ENCODE measurements around the gene VPS37D.
"Not testable (repeated sequence)": the region's sequence is repeated elsewhere in the genome, so short reads cannot be mapped to it uniquely, and the experiment has no call there.

Gene VPS37D

DNA sequence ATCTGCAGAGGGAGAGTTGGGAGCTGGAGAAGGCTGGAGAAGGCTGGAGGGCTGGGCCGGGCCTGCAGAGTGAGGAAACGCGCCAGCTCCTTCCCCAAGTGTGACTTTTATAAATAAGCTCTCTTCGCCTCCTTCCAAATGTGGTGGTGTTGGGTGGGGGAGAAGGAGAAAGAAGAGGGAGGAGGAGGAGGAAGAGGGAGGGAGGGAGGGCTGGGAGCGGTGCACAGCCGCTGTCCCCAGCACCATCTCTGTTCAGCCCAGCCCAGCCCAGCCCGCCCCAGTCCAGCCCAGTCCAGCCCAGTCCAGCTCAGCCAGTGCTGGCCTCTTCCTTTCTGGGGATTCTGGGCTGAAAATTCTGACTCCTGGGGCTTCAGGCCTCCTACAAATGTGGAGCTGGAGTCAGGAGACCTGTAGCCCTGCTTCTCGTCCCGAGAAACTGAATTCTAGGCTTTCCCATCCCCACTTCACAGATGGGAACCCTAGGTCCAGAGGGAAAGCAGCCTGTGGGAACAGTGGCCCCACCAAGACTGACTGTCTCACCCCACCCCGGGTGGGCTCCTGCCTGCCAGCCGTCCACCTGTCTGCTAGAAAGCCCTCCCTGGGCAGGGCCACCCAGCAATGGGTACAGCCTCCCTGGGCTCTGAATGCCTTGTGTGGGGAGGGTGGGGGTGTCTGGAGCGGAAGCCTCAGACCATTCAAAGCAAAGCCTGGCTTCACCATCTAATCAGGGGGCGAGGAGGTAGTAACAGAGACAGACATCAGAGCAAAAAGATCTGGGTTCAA lies 49.6 kb downstream of the VPS37D start:
- H3K9ac ChIP-seq (ENCODE audit: insufficient read length, low read depth) = no peak overlapping the region
- no peak overlapping the region for H3K4me3 ChIP-seq (ENCODE audit: insufficient read length, low read depth)
- no peak for DNase-seq (ENCODE audit: low read depth, low spot score)
- peaks cover 16% of the 10 kb centered on the region for H3K27me3 ChIP-seq (ENCODE audit: insufficient read depth, insufficient read length)
- H3K9me3 ChIP-seq (ENCODE audit: insufficient read depth, low read length) = no peaks in the 10 kb centered on the region
- H3K36me3 ChIP-seq (ENCODE audit: insufficient read depth, insufficient read length, low read length) = peaks cover 6% of the 10 kb centered on the region
- TF ChIP-seq SUZ12 (IDR thresholded peaks at IDR 0.05; ENCODE audit: extremely low read depth, insufficient read depth, insufficient read length) = no peak
- no peak for TF ChIP-seq YY1 (IDR thresholded peaks at IDR 0.05; ENCODE audit: insufficient read depth, insufficient read length)
- peaks cover 14% of the 10 kb centered on the region for H3K4me1 ChIP-seq (ENCODE audit: insufficient read depth, insufficient read length)

DNA sequence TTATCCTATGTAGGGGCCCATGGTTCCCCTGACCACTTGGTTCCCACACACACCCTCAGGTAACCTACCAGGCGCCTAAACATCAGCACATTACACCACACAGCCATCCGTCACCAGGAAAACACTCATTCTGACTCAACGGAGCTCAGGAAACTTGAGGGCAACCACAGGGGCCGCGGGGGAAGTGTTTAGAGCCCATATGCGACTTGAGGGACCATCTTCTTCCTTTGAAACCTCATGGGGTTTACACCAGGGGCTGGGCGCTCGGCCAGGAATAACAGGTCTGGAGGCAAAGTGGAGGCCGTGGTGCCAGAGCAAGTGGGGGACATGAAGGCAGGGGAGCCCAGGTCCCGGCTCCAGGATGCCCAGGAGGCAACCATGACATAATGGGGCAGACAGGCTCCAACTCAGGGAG lies 50.4 kb downstream of the VPS37D start:
- Histone ChIP-seq H3K4me3 (ENCODE audit: insufficient read length, low read depth) (no peak overlapping the region), H3K36me3 (ENCODE audit: insufficient read depth, insufficient read length, low read length) (peaks cover 3% of the 10 kb centered on the region), H3K9ac (ENCODE audit: insufficient read length, low read depth) (no peak overlapping the region), H3K9me3 (ENCODE audit: insufficient read depth, low read length) (no peaks in the 10 kb centered on the region), H3K27me3 (ENCODE audit: insufficient read depth, insufficient read length) (peaks cover 16% of the 10 kb centered on the region), H3K4me1 (ENCODE audit: insufficient read depth, insufficient read length) (peaks cover 14% of the 10 kb centered on the region)
- DNase-seq (ENCODE audit: low read depth, low spot score) = no peak
- TF ChIP-seq YY1 (IDR thresholded peaks at IDR 0.05; ENCODE audit: insufficient read depth, insufficient read length) = no peak
- TF ChIP-seq ZNF274 (IDR thresholded peaks at IDR 0.05; ENCODE audit: low read depth, low read length) = no peak
- no peak for TF ChIP-seq SUZ12 (IDR thresholded peaks at IDR 0.05; ENCODE audit: extremely low read depth, insufficient read depth, insufficient read length)

DNA sequence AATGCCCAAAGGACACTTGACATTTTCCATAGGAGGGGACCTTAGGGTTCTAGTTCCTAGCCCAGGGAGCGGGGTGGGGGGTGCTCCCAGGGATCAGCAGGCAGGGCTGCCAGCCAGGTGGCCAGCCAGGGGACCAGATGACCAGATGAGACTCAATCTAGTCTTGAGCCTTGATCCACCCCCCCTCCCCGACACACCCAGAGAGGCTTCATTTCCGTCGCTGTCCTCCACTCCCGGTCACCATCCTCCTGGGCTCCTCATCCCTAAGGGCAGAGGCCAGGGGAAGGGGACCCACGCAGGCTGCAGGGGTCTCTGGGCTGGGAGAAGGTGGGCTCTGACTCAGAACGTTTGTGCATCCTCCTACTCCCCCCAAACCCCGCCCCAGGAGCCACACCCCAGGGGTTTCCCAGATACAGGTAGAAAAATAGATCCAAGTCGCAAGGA lies 50.8 kb downstream of the VPS37D start:
- H3K36me3 ChIP-seq (ENCODE audit: insufficient read depth, insufficient read length, low read length) = no peaks in the 10 kb centered on the region
- no peak for DNase-seq (ENCODE audit: low read depth, low spot score)
- H3K4me1 ChIP-seq (ENCODE audit: insufficient read depth, insufficient read length) = peaks cover 14% of the 10 kb centered on the region
- TF ChIP-seq ZNF274 (IDR thresholded peaks at IDR 0.05; ENCODE audit: low read depth, low read length) (no peak), SUZ12 (IDR thresholded peaks at IDR 0.05; ENCODE audit: extremely low read depth, insufficient read depth, insufficient read length) (no peak), YY1 (IDR thresholded peaks at IDR 0.05; ENCODE audit: insufficient read depth, insufficient read length) (no peak)
- H3K9ac ChIP-seq (ENCODE audit: insufficient read length, low read depth) = peak overlapping the region; percentile 83
- peaks cover 16% of the 10 kb centered on the region for H3K27me3 ChIP-seq (ENCODE audit: insufficient read depth, insufficient read length)
- peak overlapping the region; percentile 75 for H3K4me3 ChIP-seq (ENCODE audit: insufficient read length, low read depth)
- no peaks in the 10 kb centered on the region for H3K9me3 ChIP-seq (ENCODE audit: insufficient read depth, low read length)

DNA sequence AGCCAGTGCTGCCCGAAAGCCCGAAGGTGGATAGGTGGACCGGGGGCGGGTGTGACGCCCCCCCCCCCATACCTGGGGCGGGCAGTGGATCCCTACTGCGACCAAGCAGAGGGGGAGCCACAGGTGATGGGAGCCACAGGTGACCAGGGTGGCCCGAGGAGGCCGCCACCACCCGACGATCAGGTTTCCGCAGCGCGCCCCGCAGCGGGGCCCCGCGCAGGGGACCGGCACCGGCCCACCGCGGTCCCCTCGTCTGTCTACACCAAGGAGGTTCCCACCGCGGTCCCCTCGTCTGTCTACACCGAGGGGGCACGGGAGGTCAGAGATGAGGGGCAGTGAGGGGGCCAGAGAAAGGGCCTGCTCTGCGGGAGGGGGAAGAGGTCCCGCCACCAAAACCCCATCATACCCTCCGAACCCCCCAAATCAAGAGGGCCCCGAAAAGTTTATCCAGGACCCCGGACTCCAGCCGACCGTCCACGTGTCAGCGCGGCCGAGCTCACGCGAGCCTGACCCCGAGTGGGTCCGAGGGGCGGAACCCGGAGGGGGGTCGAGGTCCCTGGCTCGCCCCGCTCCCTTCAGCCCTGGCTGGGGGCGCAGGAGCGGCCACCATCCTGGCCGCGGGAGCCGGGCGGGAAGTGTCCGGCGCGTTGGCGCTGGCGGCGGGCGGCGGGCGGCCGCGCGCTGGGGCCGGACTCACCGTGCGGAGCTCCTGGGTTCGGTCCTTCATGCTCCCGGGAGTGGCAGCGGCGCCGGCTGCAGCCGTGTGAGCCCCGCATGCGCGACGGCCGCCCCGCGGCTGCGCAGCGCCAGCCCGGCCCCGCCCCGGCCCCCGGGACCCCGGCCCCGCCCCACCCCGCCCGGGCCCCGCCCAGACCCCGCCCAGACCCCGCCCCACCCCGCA lies 51.5 kb downstream of the VPS37D start, which contains the start of gene STX1A:
STX1A (minus strand) TSS at position 765 of the 901 bp plus-strand sequence; CDS start at position 727, 38 bp downstream.
- Histone ChIP-seq H3K4me3 (ENCODE audit: insufficient read length, low read depth) (peak within 1 kb of the TSS; percentile 75), H3K36me3 (ENCODE audit: insufficient read depth, insufficient read length, low read length) (no peaks in the 10 kb centered on the region), H3K4me1 (ENCODE audit: insufficient read depth, insufficient read length) (peaks cover 14% of the 10 kb centered on the region), H3K9me3 (ENCODE audit: insufficient read depth, low read length) (no peaks in the 10 kb centered on the region), H3K27me3 (ENCODE audit: insufficient read depth, insufficient read length) (peaks cover 16% of the 10 kb centered on the region), H3K9ac (ENCODE audit: insufficient read length, low read depth) (peak within 1 kb of the TSS; percentile 83)
- TF ChIP-seq SUZ12 (IDR thresholded peaks at IDR 0.05; ENCODE audit: extremely low read depth, insufficient read depth, insufficient read length) (no peak), ZNF274 (IDR thresholded peaks at IDR 0.05; ENCODE audit: low read depth, low read length) (no peak), YY1 (IDR thresholded peaks at IDR 0.05; ENCODE audit: insufficient read depth, insufficient read length) (no peak)
- DNase-seq (ENCODE audit: low read depth, low spot score) = no peak

DNA sequence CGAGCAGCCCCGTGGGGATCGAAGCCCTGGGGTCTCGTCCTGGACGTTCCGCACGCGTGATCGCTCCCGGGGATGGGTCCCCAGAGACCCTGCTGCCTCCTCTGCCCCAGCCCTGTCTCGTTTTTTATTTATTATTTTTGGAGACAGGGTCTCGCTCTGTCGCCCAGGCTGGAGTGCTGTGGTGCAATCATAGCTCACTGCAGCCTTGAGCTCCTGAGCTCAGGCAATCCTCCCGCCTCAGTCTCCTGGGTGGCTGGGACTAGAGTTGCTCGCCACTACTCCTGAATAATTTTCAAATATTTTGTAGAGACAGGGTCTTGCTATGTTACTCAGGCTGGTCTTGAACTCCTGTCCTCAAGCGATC lies 52.2 kb downstream of the VPS37D start:
- Histone ChIP-seq H3K9ac (ENCODE audit: insufficient read length, low read depth) (peak overlapping the region; percentile 32), H3K9me3 (ENCODE audit: insufficient read depth, low read length) (no peaks in the 10 kb centered on the region), H3K36me3 (ENCODE audit: insufficient read depth, insufficient read length, low read length) (no peaks in the 10 kb centered on the region), H3K4me1 (ENCODE audit: insufficient read depth, insufficient read length) (peaks cover 14% of the 10 kb centered on the region), H3K27me3 (ENCODE audit: insufficient read depth, insufficient read length) (peaks cover 16% of the 10 kb centered on the region), H3K4me3 (ENCODE audit: insufficient read length, low read depth) (peak overlapping the region; percentile 18)
- no peak for TF ChIP-seq YY1 (IDR thresholded peaks at IDR 0.05; ENCODE audit: insufficient read depth, insufficient read length)
- no peak for TF ChIP-seq ZNF274 (IDR thresholded peaks at IDR 0.05; ENCODE audit: low read depth, low read length)
- no peak for TF ChIP-seq SUZ12 (IDR thresholded peaks at IDR 0.05; ENCODE audit: extremely low read depth, insufficient read depth, insufficient read length)
- DNase-seq (ENCODE audit: low read depth, low spot score) = no peak

DNA sequence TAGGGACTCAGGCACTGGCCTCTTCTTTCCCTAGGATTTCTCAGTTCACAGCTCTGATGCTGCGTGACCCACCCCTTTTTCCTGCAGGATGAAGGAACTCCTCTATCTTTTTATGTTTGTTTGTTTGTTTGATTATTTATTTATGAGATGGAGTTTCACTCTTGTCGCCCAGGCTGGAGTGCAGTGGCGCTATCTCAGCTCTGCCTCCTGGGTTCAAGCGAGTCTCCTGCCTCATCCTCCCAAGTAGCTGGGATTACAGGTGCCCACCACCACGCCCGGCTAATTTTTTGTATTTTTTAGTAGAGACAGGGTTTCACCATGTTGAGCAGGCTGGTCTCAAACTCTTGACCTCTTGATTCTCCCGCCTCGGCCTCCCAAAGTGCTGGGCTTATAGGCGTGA lies 52.8 kb downstream of the VPS37D start:
- not testable (repeated sequence) for DNase-seq (ENCODE audit: low read depth, low spot score); H3K4me3 ChIP-seq (ENCODE audit: insufficient read length, low read depth); H3K9me3 ChIP-seq (ENCODE audit: insufficient read depth, low read length); H3K36me3 ChIP-seq (ENCODE audit: insufficient read depth, insufficient read length, low read length); H3K9ac ChIP-seq (ENCODE audit: insufficient read length, low read depth)
- Histone ChIP-seq H3K4me1 (ENCODE audit: insufficient read depth, insufficient read length) (peaks cover 14% of the 10 kb centered on the region), H3K27me3 (ENCODE audit: insufficient read depth, insufficient read length) (peaks cover 16% of the 10 kb centered on the region)

DNA sequence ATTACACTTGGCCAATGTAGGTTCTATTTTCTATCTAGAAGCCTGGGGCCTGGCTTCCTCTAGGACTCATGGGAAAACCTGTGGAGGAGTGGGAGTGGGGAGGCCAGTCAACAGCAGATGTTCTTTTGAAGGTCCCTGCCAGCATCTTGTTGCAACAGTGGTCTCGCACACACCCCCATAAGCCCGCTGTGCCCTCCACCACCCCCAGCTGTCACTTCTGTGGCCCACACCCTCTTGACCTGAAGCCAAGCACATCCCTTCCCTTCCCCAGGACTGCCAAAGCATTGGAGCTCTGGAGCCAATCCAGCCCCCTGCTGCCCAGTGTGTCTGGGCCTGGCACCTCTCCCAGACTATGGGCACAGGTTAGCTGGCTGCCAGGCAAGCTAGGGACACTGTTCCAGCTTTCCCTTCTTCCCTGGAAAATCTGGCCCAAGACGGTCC lies 53.8 kb downstream of the VPS37D start:
- no peaks in the 10 kb centered on the region for H3K36me3 ChIP-seq (ENCODE audit: insufficient read depth, insufficient read length, low read length)
- no peaks in the 10 kb centered on the region for H3K9me3 ChIP-seq (ENCODE audit: insufficient read depth, low read length)
- peaks cover 5% of the 10 kb centered on the region for H3K4me1 ChIP-seq (ENCODE audit: insufficient read depth, insufficient read length)
- no peak overlapping the region for H3K4me3 ChIP-seq (ENCODE audit: insufficient read length, low read depth)
- no peak for TF ChIP-seq YY1 (IDR thresholded peaks at IDR 0.05; ENCODE audit: insufficient read depth, insufficient read length)
- no peak for TF ChIP-seq ZNF274 (IDR thresholded peaks at IDR 0.05; ENCODE audit: low read depth, low read length)
- no peak for TF ChIP-seq SUZ12 (IDR thresholded peaks at IDR 0.05; ENCODE audit: extremely low read depth, insufficient read depth, insufficient read length)
- peaks cover 16% of the 10 kb centered on the region for H3K27me3 ChIP-seq (ENCODE audit: insufficient read depth, insufficient read length)
- DNase-seq (ENCODE audit: low read depth, low spot score) = no peak
- H3K9ac ChIP-seq (ENCODE audit: insufficient read length, low read depth) = no peak overlapping the region

All from NT2/D1 (cell line).